HepG2 (cell line): ENCODE results near the gene F7. TPM values are rescaled to one million over a fixed set of nuclear protein-coding genes. Genes with fewer than 3 reads are reported as not detected.

ENCODE experiments used
- ARID4A ChIP-seq: sonication (generic); formaldehyde crosslinking; IDR thresholded peaks from 2 replicates; pipeline ENCODE4 v1.5.0; 2020; ENCODE audit warnings: mild to moderate bottlenecking, missing genetic modification reagents, borderline replicate concordance
- ATF7-NPFF ChIP-seq: sonication (generic); formaldehyde crosslinking; IDR thresholded peaks from 2 replicates; pipeline ENCODE4 v1.8.1; 2023; ENCODE audit warnings: mild to moderate bottlenecking, low read depth, missing genetic modification reagents, moderate library complexity
- CEBPB ChIP-seq: IDR thresholded peaks from 2 replicates; pipeline ENCODE4 v1.6.1; 2011; ENCODE audit warnings: low read depth, low read length, improper control_type of control experiment, borderline replicate concordance
- ETS1 ChIP-seq: sonication (generic); formaldehyde crosslinking; IDR thresholded peaks from 2 replicates; pipeline ENCODE4 v1.4.0; 2020; ENCODE audit warnings: missing genetic modification reagents
- HCFC1 ChIP-seq: fragments of 150-350 bp; IDR thresholded peaks from 2 replicates; pipeline ENCODE4 v1.6.1; 2014; ENCODE audit warnings: low read depth, low read length
- IRF2 ChIP-seq: IDR thresholded peaks from 2 replicates; pipeline ENCODE4 v1.6.1; 2018; ENCODE audit warnings: missing genetic modification reagents, missing compliant biosample characterization
- KDM6A ChIP-seq: IDR thresholded peaks from 2 replicates; pipeline ENCODE4 v1.6.1; 2016; ENCODE audit warnings: low read depth
- MED13 ChIP-seq: sonication (generic); formaldehyde crosslinking; IDR thresholded peaks from 2 replicates; pipeline ENCODE4 v1.5.0; 2020; ENCODE audit warnings: missing genetic modification reagents
- NCOR1 ChIP-seq: fragments of 200-600 bp; sonication (generic); IDR thresholded peaks from 2 replicates; pipeline ENCODE4 v1.7.0; 2017; ENCODE audit warnings: antibody characterized with exemption, low read length, borderline replicate concordance
- SMAD3 ChIP-seq: sonication (generic); formaldehyde crosslinking; IDR thresholded peaks from 2 replicates; pipeline ENCODE4 v1.4.0; 2020; ENCODE audit warnings: missing genetic modification reagents
- TBL1XR1 ChIP-seq: fragments of 150-350 bp; IDR thresholded peaks from 2 replicates; pipeline ENCODE4 v1.6.1; 2014; ENCODE audit warnings: borderline replicate concordance, low read length; ENCODE audit not compliant: partially characterized antibody
- XBP1 ChIP-seq: sonication (generic); formaldehyde crosslinking; IDR thresholded peaks from 2 replicates; pipeline ENCODE4 v1.5.0; 2020; ENCODE audit warnings: missing genetic modification reagents
- ZEB1 ChIP-seq: IDR thresholded peaks from 2 replicates; pipeline ENCODE4 v1.6.1; 2012; ENCODE audit warnings: mild to moderate bottlenecking, low read depth, inconsistent platforms; ENCODE audit not compliant: insufficient replicate concordance
- ZFP91 ChIP-seq: sonication (generic); formaldehyde crosslinking; IDR thresholded peaks from 2 replicates; pipeline ENCODE4 v1.9.0; 2022; ENCODE audit warnings: missing genetic modification reagents, mild to moderate bottlenecking, borderline replicate concordance
- ZFX ChIP-seq: sonication (generic); formaldehyde crosslinking; IDR thresholded peaks from 2 replicates; pipeline ENCODE4 v1.4.0; 2020; ENCODE audit warnings: mild to moderate bottlenecking, low read depth, missing genetic modification reagents, moderate library complexity
- ZNF121 ChIP-seq: sonication (generic); formaldehyde crosslinking; IDR thresholded peaks from 2 replicates; pipeline ENCODE4 v1.5.0; 2020; ENCODE audit warnings: mild to moderate bottlenecking, missing genetic modification reagents
- ZNF18 ChIP-seq: sonication (generic); formaldehyde crosslinking; IDR thresholded peaks from 2 replicates; pipeline ENCODE4 v1.8.0; 2022; ENCODE audit warnings: mild to moderate bottlenecking, missing genetic modification reagents; ENCODE audit not compliant: insufficient replicate concordance
- ZNF431 ChIP-seq: sonication (generic); formaldehyde crosslinking; IDR thresholded peaks from 2 replicates; pipeline ENCODE4 v1.9.0; 2022; ENCODE audit warnings: missing genetic modification reagents, low read depth, mild to moderate bottlenecking, borderline replicate concordance
- ZNF724P ChIP-seq: sonication (generic); formaldehyde crosslinking; IDR thresholded peaks from 2 replicates; pipeline ENCODE4 v1.8.0; 2022; ENCODE audit warnings: missing genetic modification reagents, borderline replicate concordance
- polyA plus RNA-seq, 8 experiments: library from polyadenylated mRNA; depleted of rRNA in 3 of 8; stranded (reverse) in 7 of 8; unstranded in 1 of 8; fragments of >200 nt; fragmentation: Illumina TruSeq in 4 of 8; extraction: Trizol in 4 of 8; gene quantifications; 2 replicates each; pipeline versions ENCODE4 v1.2.1 to v1.2.3, GENCODE V29; 2011 to 2016; ENCODE audit warnings: low read depth in 4 of 8, missing spikeins in 1 of 8, mixed read lengths in 1 of 8; ENCODE audit not compliant: insufficient read depth in 1 of 8
- total RNA-seq, 5 experiments: library from RNA; depleted of rRNA; stranded (reverse); fragments of >200 nt; fragmentation: Illumina TruSeq; extraction: Trizol; gene quantifications; 2 replicates each; pipeline ENCODE4 v1.2.3, GENCODE V29; 2016; ENCODE audit warnings: low read depth in 1 of 5

Gene F7
- total and polyA plus RNA-seq, 2 of the 13 experiments (the other 11 are each of a cell fraction or from before 2014, with no cell fraction given) = 12.6 to 26.5 TPM

DNA sequence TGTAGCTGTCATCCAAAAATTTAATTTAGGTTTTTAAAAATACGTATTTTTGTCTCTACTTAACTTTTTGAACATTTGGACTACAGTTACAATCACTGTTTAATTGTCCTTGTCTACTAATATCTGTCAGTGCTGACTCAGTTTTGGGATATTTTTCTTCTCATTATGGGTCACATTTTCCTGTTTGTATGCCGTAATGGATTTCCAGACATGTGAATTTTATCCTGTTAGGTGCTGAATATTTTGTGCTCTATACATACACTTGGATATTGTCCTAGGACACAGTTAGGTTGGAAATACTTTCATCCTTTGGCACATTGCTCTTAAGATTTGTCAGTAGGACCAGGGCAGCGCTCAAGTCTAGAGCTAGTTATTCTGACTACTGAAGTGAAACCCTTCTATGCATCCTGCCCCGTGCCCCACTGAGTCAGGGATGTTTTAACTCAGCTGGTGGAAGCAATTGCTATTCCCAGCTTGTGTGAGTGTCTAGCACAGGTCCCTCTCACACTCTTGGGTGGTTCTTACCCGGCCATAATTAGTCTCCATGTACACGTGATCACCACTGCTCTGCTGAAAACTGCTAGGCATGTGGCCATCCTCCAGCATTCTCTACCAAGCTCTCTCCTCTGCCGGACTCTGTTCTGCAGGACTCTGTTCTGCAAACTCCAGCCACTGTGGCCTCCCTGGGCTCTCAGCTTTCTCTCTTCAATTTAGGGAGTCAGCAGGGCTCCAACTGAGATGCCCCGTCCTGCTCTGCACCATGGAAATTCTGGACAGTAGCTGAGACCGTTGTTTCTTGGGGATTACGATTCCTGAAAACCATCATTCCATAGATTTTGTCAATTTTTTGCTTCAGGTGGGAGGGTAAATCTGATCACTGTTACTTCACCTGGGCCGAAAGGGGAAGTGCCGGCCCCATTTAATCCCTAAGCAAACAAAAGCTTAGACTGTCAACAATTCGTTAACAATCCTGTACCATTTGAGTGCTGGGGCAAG, 64.0 kb downstream of the F7 start (continued):
- TF ChIP-seq ETS1 (CRISPR knock-in tag) = no peak
- 0 out of 2 replicates have a peak, but pooled peaks have one; percentile 29 for TF ChIP-seq ZFP91 (CRISPR knock-in tag)
- TF ChIP-seq ATF7-NPFF = 0 out of 2 replicates have a peak, but pooled peaks have one; percentile 51
- TF ChIP-seq ZNF121 (CRISPR knock-in tag) = peak; percentile 74
- 0 out of 2 replicates have a peak, but pooled peaks have one; percentile 19 for TF ChIP-seq IRF2 (CRISPR knock-in tag)
- TF ChIP-seq MED13 = no peak
- TF ChIP-seq KDM6A (CRISPR knock-in tag) = peak; percentile 46; the same call in 1 of the 2 replicates
- TF ChIP-seq ZNF431 (CRISPR knock-in tag) = peak; percentile 38; the same call in 1 of the 2 replicates
- TF ChIP-seq TBL1XR1 = peak; percentile 63
- peak; percentile 88 for TF ChIP-seq NCOR1
- no peak for TF ChIP-seq XBP1 (CRISPR knock-in tag)
- TF ChIP-seq ARID4A (CRISPR knock-in tag) = peak; percentile 48; the same call in 1 of the 2 replicates
- TF ChIP-seq CEBPB = peak; percentile 38; the same call in 1 of the 2 replicates
- TF ChIP-seq ZNF724P (CRISPR knock-in tag) = no peak
- no peak for TF ChIP-seq ZNF18 (CRISPR knock-in tag)
- no peak for TF ChIP-seq HCFC1
- peak; percentile 57; the same call in 1 of the 2 replicates for TF ChIP-seq ZFX (CRISPR knock-in tag)
- peak; percentile 92 for TF ChIP-seq ZEB1
- 0 out of 2 replicates have a peak, but pooled peaks have one; percentile 36 for TF ChIP-seq SMAD3 (CRISPR knock-in tag)
